AG10803 (cell line): Measurements from ENCODE around the gene EXOC4.

ENCODE experiments used
- DNase-seq: peaks from one replicate; pipeline ENCODE4 v3.0.0; 2010; ENCODE audit warnings: low read depth
- H3K4me3 ChIP-seq: 2 replicates; pipeline ENCODE4 v1.5.1; 2011; ENCODE audit warnings: mild to moderate bottlenecking, low read length, control low read depth
- CTCF ChIP-seq: conservative IDR thresholded peaks from 2 replicates; pipeline ENCODE4 v1.5.1; 2011; ENCODE audit warnings: mild to moderate bottlenecking, low read length, control low read depth, inconsistent platforms

EXOC4 gene

GRCh38 chr7:133535308-133535707 is 282.4 kb downstream of the EXOC4 start:
- no peak for TF ChIP-seq CTCF
- no peak for DNase-seq
- H3K4me3 ChIP-seq = no peak overlapping the region

DNA sequence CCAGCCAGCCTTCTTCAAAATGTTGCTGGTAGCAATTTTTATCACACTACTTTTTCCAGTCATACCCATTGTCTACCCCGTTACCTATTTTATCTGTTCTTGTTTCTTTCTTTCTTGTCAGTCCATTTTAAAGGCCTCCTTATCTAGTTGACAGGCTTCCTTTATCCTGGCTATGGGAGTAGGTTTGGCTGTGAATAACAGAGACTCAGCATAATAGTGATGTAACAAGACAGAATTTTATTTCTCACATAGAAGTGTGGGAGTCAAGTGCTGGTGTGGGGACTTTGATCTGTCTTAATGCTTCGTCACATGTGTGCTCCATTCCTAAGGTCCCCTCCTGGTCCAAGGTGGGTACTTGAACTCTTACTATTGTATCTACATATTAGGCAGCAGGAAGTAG is 283.6 kb downstream of the EXOC4 start:
- DNase-seq = no peak
- no peak overlapping the region for H3K4me3 ChIP-seq
- no peak for TF ChIP-seq CTCF

GRCh38 chr7:133539016-133539415 is 286.1 kb downstream of the EXOC4 start:
- DNase-seq = peak; percentile 45
- TF ChIP-seq CTCF = no peak
- no peak overlapping the region for H3K4me3 ChIP-seq

GRCh38 chr7:133540096-133540860 is 287.4 kb downstream of the EXOC4 start:
- peak; percentile 17 for DNase-seq
- H3K4me3 ChIP-seq = no peak overlapping the region
- no peak for TF ChIP-seq CTCF

GRCh38 chr7:133542209-133542780 is 289.4 kb downstream of the EXOC4 start:
- TF ChIP-seq CTCF = no peak
- no peak for DNase-seq
- no peak overlapping the region for H3K4me3 ChIP-seq

DNA sequence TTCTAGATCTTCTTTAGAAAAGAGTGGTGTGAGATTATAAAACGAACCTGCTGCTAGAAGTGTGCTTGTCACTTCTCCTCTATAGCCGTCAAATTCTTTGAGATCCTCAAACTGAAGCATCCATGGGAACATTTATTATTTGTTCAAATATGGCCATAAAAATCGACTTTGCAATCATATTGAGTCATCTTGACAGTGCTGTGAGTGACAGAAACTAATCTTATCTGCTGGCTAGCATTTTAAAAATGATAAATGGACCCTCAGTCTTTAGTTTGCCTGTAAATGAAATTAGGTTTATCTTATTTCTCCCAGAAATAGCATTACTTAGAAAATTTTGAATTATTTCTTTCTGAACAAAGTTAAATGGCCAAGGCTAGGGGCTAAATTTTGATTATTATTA is 290.8 kb downstream of the EXOC4 start:
- TF ChIP-seq CTCF = no peak
- H3K4me3 ChIP-seq = no peak overlapping the region
- no peak for DNase-seq

GRCh38 chr7:133545618-133546017 is 292.7 kb downstream of the EXOC4 start:
- DNase-seq = peak; percentile 43
- TF ChIP-seq CTCF = no peak
- no peak overlapping the region for H3K4me3 ChIP-seq
